NT2/D1 (cell line): ENCODE results near the gene KLK1.

Source experiments
- SUZ12 ChIP-seq: IDR thresholded peaks from 2 replicates; pipeline ENCODE4 v1.6.1; 2011; ENCODE audit not compliant: insufficient read length, insufficient read depth; ENCODE audit errors: extremely low read depth
- ZNF274 ChIP-seq: IDR thresholded peaks from 2 replicates; pipeline ENCODE4 v1.6.1; 2011; ENCODE audit warnings: mild to moderate bottlenecking, low read depth, low read length

DNA sequence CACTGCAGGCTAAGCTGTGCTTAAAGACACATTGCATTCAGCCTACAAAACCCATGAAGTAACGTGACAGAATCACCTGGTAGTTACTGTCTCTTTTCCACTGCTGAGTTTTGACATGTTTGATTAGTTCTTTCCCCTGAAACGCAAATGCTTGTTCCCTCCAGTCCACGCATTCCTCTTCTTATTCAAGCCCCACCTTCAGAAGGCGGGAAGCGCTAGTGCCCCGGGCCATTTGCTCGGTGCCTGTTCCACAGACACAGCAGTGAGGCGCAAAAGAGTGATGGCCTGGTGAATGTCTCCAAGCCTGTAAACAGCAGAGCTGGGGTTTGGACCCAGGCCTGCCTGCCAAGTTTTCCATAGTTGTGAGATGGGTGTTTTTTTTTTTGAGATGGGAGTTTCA is 22.5 kb downstream of the KLK1 start:
- TF ChIP-seq SUZ12 (no peak), ZNF274 (no peak)
